ENCODE data around the gene ZNF221. TPM values are rescaled to one million over a fixed set of nuclear protein-coding genes. Genes with fewer than 3 reads are reported as not detected.

Gene ZNF221
- total RNA-seq, 1 donor from 2014 or later: 2.6 TPM

GRCh38 chr19:44002566-44003460 lies 51.8 kb downstream of the ZNF221 start, which contains the start of gene ZNF230:
ZNF230 (plus strand) TSS chr19:44002957; CDS start chr19:44007079, 4,122 bp downstream.
- intact Hi-C loops (cut with micrococcal nuclease): loop anchor here (1.0 to 5.0 kb wide), 12 partner anchors 22 to 499 kb away; partner anchors contain the start of genes ZNF180, ZNF221, ZNF222 and ZNF225
- DNase-seq: peak; percentile 63
- H3K4me3 Mint-ChIP-seq: peak within 1 kb of the TSS; percentile 99
- TF ChIP-seq CTCF (IDR thresholded peaks at IDR 0.05): no peak
- CTCF ChIA-PET: interaction anchor here (0.8 kb wide), 1 partner anchor 92 kb away, joined by 3 read pairs; no protein-coding TSS in a partner anchor
- peaks cover 21% of the 10 kb centered on the region for H3K9me3 Mint-ChIP-seq
- H3K27me3 Mint-ChIP-seq: no peaks in the 10 kb centered on the region
- H3K27ac Mint-ChIP-seq: peak within 1 kb of the TSS; percentile 93
- H3K36me3 Mint-ChIP-seq (ENCODE audit: low read depth): peaks cover 38% of the 10 kb centered on the region
- POLR2A ChIA-PET: interaction anchor here (0.8 to 2.6 kb wide), 6 partner anchors 52 to 210 kb away, joined by 3 to 10 read pairs (median 3); partner anchors contain the start of genes ZNF221, ZNF224, ZNF227 and ZNF283
- peak; percentile 94 for ATAC-seq (ENCODE audit: low read depth)
- H3K4me1 Mint-ChIP-seq: peaks cover 17% of the 10 kb centered on the region

GRCh38 chr19:44003461-44004009 lies 52.5 kb downstream of the ZNF221 start:
- ATAC-seq (ENCODE audit: low read depth): no peak
- intact Hi-C loops (cut with micrococcal nuclease): loop anchor here (2.0 to 5.0 kb wide), 6 partner anchors 21 to 499 kb away; partner anchors contain the start of genes ZNF180, ZNF221, ZNF222 and ZNF226
- peak overlapping the region; percentile 99 for H3K4me3 Mint-ChIP-seq
- CTCF ChIA-PET: interaction anchor here (0.8 kb wide), 1 partner anchor 92 kb away, joined by 3 read pairs; no protein-coding TSS in a partner anchor
- peak; percentile 32 for DNase-seq
- no peak for TF ChIP-seq CTCF (IDR thresholded peaks at IDR 0.05)
- H3K27me3 Mint-ChIP-seq: no peaks in the 10 kb centered on the region
- H3K36me3 Mint-ChIP-seq (ENCODE audit: low read depth): peaks cover 45% of the 10 kb centered on the region
- H3K27ac Mint-ChIP-seq: peak overlapping the region; percentile 93
- POLR2A ChIA-PET: interaction anchor here (0.7 to 2.6 kb wide), 7 partner anchors 52 to 279 kb away, joined by 3 to 10 read pairs (median 3); partner anchors contain the start of genes ZNF221, ZNF224, ZNF227 and ZNF283
- H3K9me3 Mint-ChIP-seq: peaks cover 22% of the 10 kb centered on the region
- peaks cover 17% of the 10 kb centered on the region for H3K4me1 Mint-ChIP-seq

- Mint-ChIP-seq H3K4me1 (peaks cover 17% of the 10 kb centered on the region), H3K27ac (no peak overlapping the region), H3K9me3 (peaks cover 36% of the 10 kb centered on the region), H3K27me3 (no peaks in the 10 kb centered on the region), H3K4me3 (no peak overlapping the region), H3K36me3 (ENCODE audit: low read depth) (peaks cover 69% of the 10 kb centered on the region)
- CTCF ChIA-PET: no interaction called here
- no peak for ATAC-seq (ENCODE audit: low read depth)
- DNase-seq: no peak
- intact Hi-C loops (cut with micrococcal nuclease): no loop called here
- TF ChIP-seq CTCF (IDR thresholded peaks at IDR 0.05): no peak
- POLR2A ChIA-PET: no interaction called here
Measured at GRCh38 chr19:44005973-44006372, 54.9 kb downstream of the ZNF221 start.

GRCh38 chr19:44007473-44007872 lies 56.4 kb downstream of the ZNF221 start:
- H3K4me1 Mint-ChIP-seq: peaks cover 10% of the 10 kb centered on the region
- ChIA-PET POLR2A (no interaction called here), CTCF (no interaction called here)
- H3K27me3 Mint-ChIP-seq: no peaks in the 10 kb centered on the region
- DNase-seq (no peak), ATAC-seq (ENCODE audit: low read depth) (no peak)
- H3K36me3 Mint-ChIP-seq (ENCODE audit: low read depth): peaks cover 80% of the 10 kb centered on the region
- peaks cover 47% of the 10 kb centered on the region for H3K9me3 Mint-ChIP-seq
- no peak for TF ChIP-seq CTCF (IDR thresholded peaks at IDR 0.05)
- H3K27ac Mint-ChIP-seq: no peak overlapping the region
- intact Hi-C loops (cut with micrococcal nuclease): no loop called here
- H3K4me3 Mint-ChIP-seq: no peak overlapping the region

GRCh38 chr19:44010468-44010867 lies 59.4 kb downstream of the ZNF221 start:
- ChIA-PET POLR2A (no interaction called here), CTCF (no interaction called here)
- ATAC-seq (ENCODE audit: low read depth): no peak
- DNase-seq: no peak
- TF ChIP-seq CTCF (IDR thresholded peaks at IDR 0.05): no peak
- Mint-ChIP-seq H3K4me3 (no peak overlapping the region), H3K27ac (no peak overlapping the region), H3K9me3 (peaks cover 66% of the 10 kb centered on the region), H3K36me3 (ENCODE audit: low read depth) (peaks cover 83% of the 10 kb centered on the region), H3K27me3 (no peaks in the 10 kb centered on the region), H3K4me1 (no peaks in the 10 kb centered on the region)
- intact Hi-C loops (cut with micrococcal nuclease): no loop called here
